Osteocyte (in vitro differentiated cells): ENCODE measurements around the gene NOP53. TPM values are rescaled to one million over a fixed set of nuclear protein-coding genes. Genes with fewer than 3 reads are reported as not detected.
A peak's percentile ranks its signal among the peaks of the same experiment; 100 is the strongest.

Experiments used
- DNase-seq: peaks from one replicate; pipeline ENCODE4 v3.0.0; 2021; ENCODE audit warnings: mixed read lengths; ENCODE audit not compliant: unreplicated experiment; ENCODE audit errors: extremely low spot score
- H3K27ac Mint-ChIP-seq: one replicate; pipeline ENCODE4 v1.8.0; 2021; ENCODE audit warnings: mild to moderate bottlenecking, mixed read lengths; ENCODE audit not compliant: unreplicated experiment
- H3K27me3 Mint-ChIP-seq: one replicate; pipeline ENCODE4 v1.8.0; 2021; ENCODE audit warnings: mixed read lengths; ENCODE audit not compliant: unreplicated experiment
- H3K36me3 Mint-ChIP-seq: one replicate; pipeline ENCODE4 v1.8.0; 2021; ENCODE audit warnings: mixed read lengths; ENCODE audit not compliant: unreplicated experiment
- H3K4me1 Mint-ChIP-seq: one replicate; pipeline ENCODE4 v1.8.0; 2021; ENCODE audit warnings: mixed read lengths; ENCODE audit not compliant: unreplicated experiment
- H3K4me3 Mint-ChIP-seq: one replicate; pipeline ENCODE4 v1.8.0; 2021; ENCODE audit warnings: mild to moderate bottlenecking, moderate library complexity, mixed read lengths; ENCODE audit not compliant: unreplicated experiment
- H3K9me3 Mint-ChIP-seq: one replicate; pipeline ENCODE4 v1.8.0; 2021; ENCODE audit warnings: mixed read lengths; ENCODE audit not compliant: unreplicated experiment
- CTCF ChIP-seq: fragments of 200-600 bp; sonication (generic); IDR thresholded peaks from 2 replicates; pipeline ENCODE4 v1.5.0; 2021; ENCODE audit warnings: antibody characterized with exemption, mild to moderate bottlenecking, moderate library complexity
- total RNA-seq: library from RNA; stranded (reverse); gene quantifications from 2 replicates; pipeline ENCODE4 v1.2.1, GENCODE V29; 2021

The NOP53 gene
- total RNA-seq, 1 donor from 2014 or later: 232 TPM

- Mint-ChIP-seq H3K4me1 (peaks cover 7% of the 10 kb centered on the region), H3K4me3 (no peak overlapping the region), H3K27me3 (peaks cover under 1% of the 10 kb centered on the region), H3K36me3 (no peaks in the 10 kb centered on the region), H3K27ac (no peak overlapping the region), H3K9me3 (no peaks in the 10 kb centered on the region)
- peak; percentile 94 for DNase-seq
- TF ChIP-seq CTCF: peak; percentile 82
These were observed 45.1 kb downstream of the NOP53 start for GRCh38 chr19:47790398-47790814.

DNA sequence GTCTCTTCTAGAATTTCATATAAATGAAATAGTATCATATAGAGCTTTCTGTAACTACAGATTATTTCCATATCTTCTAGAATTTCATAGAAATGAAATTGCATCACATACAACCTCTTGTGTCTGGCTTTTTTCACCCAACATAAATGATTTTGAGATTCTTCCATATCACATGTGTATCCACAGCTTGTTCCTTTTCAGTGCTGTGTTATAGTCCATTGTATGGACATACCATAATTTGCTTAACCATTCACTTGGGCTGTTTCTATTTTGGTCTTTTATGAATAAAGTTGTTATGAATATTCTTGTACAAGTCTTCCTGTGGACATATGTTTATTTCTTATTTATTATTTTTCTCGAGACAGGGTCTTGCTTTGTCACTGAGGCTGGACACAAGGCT, 47.3 kb downstream of the NOP53 start:
- H3K27me3 Mint-ChIP-seq: peaks cover 3% of the 10 kb centered on the region
- no peak overlapping the region for H3K27ac Mint-ChIP-seq
- no peak overlapping the region for H3K4me3 Mint-ChIP-seq
- no peak for DNase-seq
- TF ChIP-seq CTCF: no peak
- peaks cover 7% of the 10 kb centered on the region for H3K4me1 Mint-ChIP-seq
- no peaks in the 10 kb centered on the region for H3K9me3 Mint-ChIP-seq
- no peaks in the 10 kb centered on the region for H3K36me3 Mint-ChIP-seq

GRCh38 chr19:47794526-47794925, 49.2 kb downstream of the NOP53 start:
- Mint-ChIP-seq H3K36me3 (no peaks in the 10 kb centered on the region), H3K4me3 (no peak overlapping the region), H3K4me1 (peaks cover 1% of the 10 kb centered on the region), H3K27ac (no peak overlapping the region), H3K9me3 (no peaks in the 10 kb centered on the region), H3K27me3 (peaks cover 13% of the 10 kb centered on the region)
- DNase-seq: no peak
- TF ChIP-seq CTCF: no peak

DNA sequence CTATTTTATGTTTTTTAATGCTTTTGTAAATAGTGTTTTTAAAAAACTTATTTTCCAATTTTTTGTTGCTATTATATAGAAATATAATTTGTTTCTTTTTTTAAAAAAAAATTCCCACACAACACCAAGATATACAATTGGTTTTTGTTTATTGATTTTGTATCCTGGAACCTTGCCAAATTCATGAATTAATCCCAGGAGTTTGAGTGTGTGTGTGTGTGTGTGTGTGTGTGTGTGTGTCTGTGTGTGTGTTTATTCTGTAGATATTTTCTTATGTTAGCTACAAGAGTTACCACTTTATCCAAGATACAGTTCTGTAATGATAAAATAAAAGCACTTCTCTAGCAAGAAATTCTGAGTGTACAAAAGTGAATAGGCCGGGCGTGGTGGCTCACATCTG, 51.4 kb downstream of the NOP53 start:
- H3K27ac Mint-ChIP-seq: no peak overlapping the region
- TF ChIP-seq CTCF: no peak
- no peaks in the 10 kb centered on the region for H3K36me3 Mint-ChIP-seq
- no peaks in the 10 kb centered on the region for H3K9me3 Mint-ChIP-seq
- H3K27me3 Mint-ChIP-seq: peaks cover 13% of the 10 kb centered on the region
- H3K4me1 Mint-ChIP-seq: no peaks in the 10 kb centered on the region
- DNase-seq: no peak
- no peak overlapping the region for H3K4me3 Mint-ChIP-seq

GRCh38 chr19:47797996-47798903, 52.9 kb downstream of the NOP53 start:
- Mint-ChIP-seq H3K27ac (no peak overlapping the region), H3K36me3 (no peaks in the 10 kb centered on the region), H3K9me3 (no peaks in the 10 kb centered on the region), H3K27me3 (peaks cover 13% of the 10 kb centered on the region), H3K4me3 (no peak overlapping the region), H3K4me1 (no peaks in the 10 kb centered on the region)
- TF ChIP-seq CTCF: no peak
- no peak for DNase-seq
